Stimulated activated CD4-positive, alpha-beta T cell treated with anti-CD3 and anti-CD28 coated beads, Interleukin-15, amount 100 ng/mL, for 48 hours (primary cell): Measurements from ENCODE around the gene CA11.
A peak's percentile ranks its signal among the peaks of the same experiment; 100 is the strongest.

Experiments used
- DNase-seq, 2 donors: peaks; one replicate each; pipeline ENCODE4 v3.0.0-alpha.2; 2020; ENCODE audit warnings: low read depth in 2 of 2

The CA11 gene

GRCh38 chr19:48613852-48614435 lies 32.0 kb downstream of the CA11 start:
- DNase-seq: no peak

- no peak for DNase-seq
Observed at GRCh38 chr19:48613024-48613851, 32.7 kb downstream of the CA11 start.

DNA sequence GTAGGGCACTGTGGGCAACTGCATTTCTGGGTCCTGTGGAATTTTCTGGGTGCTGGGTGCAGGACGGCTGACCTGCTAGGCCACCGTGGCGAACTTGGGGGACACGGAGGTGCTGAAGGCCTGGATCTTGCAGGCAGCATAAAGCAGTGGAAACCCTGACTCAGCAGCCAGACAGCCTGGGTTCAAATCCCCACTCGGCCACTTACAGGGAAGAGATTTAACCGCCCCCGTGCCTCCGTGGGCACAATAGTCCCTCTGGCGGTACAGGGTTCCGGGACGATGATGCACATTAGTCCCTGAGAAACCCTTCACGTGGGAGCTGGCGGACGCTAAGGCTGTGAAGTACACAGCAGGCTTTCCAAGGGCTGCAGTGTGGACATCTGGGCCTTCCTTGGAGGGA lies 34.1 kb downstream of the CA11 start:
- no peak for DNase-seq

DNA sequence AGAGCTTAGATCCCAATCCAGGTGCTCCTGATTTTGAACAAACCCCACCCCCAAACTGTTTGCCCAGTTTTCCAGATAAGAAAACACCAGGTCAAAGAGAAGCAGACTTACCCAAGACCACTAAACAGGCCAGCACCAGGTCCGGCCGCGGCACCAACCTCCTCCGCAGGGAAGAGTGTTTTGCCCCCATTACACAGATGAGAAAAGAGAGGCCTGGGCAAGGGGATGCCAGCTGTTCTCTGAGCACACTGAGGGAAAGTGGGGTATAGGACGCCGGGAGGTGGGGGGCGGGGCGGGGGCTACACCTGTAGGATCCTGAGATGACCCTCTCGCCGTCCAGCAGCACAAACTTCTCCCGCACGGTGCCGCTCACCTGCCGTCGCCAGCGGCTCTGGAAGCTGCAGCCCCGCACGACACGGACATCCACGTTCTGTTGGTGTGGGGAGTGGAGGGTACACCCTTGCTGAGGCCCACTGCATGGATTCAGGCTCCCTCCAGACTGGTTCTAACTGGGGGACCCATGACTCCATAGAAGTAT lies 36.3 kb downstream of the CA11 start:
- DNase-seq: no peak

DNA sequence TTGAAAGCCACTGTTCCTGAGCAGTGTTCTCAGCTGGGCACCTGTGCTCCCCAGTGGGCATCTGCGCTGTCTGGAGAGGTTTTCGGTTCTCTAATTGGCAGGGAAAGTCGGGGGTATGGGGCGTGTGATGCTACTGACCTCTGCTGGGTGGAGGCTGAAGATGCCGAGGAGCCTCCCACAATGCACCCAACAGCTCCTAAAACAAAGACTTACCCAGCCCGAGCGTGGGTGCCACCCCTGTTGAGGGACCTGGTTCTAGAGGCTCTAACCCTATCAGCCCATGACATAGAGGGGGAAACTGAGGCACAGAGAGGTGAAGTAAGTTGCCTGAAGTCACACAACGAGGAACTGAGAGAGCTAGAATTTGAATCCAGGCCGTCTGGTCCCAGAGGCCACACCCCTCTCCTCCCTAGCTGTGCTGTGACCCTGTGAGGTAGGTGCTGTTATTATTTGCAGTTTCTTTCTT lies 37.2 kb downstream of the CA11 start:
- DNase-seq: no peak

DNA sequence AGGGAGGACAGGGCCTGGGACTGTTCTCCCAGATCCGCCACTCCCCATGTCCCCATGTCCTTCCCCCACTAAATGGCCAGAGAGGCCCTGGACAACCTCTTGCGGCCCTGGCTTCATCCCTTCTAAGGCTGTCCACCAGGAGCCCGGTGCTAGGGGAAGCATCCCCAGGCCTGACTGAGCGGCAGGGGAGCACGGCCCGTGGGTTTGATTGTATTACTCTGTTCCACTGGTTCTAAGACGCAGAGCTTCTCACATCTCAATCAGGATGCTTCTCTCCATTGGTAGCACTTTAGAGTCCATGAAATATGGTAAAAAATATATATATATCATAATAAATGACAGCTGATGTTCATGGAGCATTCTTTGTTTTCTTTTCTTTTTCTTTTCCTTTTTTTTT lies 38.6 kb downstream of the CA11 start:
- no peak for DNase-seq

DNA sequence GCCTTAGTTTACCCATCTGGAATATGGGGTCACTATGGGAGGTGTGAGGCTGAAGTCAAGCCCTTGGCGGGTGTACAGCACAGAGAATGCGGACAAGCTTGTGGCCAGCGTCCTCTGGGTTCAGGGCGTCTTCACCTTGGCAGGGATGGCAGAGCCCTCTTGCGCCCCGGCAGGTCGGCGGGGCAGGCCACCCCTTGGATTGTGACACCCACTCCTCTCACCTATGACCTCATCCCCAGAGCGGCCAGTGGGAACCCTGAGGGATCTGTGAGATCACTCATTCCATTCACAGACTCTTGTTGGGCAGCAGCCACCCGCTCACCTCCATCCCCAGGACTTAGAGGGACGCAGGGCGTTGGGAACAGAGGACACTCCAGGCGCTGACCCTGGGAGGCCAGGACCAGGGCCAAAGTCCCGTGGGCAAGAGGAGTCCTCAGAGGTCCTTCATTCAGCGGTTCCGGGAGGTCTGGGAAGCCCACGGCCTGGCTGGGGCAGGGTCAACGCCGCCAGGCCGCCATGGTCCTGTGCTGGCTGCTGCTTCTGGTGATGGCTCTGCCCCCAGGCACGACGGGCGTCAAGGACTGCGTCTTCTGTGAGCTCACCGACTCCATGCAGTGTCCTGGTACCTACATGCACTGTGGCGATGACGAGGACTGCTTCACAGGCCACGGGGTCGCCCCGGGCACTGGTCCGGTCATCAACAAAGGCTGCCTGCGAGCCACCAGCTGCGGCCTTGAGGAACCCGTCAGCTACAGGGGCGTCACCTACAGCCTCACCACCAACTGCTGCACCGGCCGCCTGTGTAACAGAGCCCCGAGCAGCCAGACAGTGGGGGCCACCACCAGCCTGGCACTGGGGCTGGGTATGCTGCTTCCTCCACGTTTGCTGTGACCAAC lies 39.3 kb downstream of the CA11 start, which contains the start of gene SPACA4:
Gene SPACA4, plus strand, starts transcription at position 280 of the 896 bp plus-strand sequence. Its CDS starts 237 bp downstream, at position 517.
- no peak for DNase-seq

DNA sequence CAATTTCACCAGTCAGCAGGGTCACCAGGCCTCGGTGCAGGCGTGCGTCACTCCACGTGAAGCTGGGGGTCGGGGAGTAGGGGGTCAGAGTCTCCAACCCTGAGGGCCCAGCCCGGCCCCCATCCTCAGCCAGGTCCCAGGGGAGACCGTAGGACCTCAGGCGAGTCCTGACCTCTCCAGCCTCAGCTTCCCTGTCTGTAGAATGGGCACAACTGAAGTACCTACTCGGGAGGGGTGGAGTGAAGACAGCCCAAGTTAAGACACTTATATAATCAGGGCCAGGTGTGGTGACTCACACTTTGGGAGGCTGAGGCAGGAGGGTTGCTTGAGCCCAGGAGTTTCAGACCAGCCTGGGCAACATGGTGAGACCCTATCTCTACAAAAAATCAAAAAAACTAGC lies 42.1 kb downstream of the CA11 start:
- DNase-seq: no peak

DNA sequence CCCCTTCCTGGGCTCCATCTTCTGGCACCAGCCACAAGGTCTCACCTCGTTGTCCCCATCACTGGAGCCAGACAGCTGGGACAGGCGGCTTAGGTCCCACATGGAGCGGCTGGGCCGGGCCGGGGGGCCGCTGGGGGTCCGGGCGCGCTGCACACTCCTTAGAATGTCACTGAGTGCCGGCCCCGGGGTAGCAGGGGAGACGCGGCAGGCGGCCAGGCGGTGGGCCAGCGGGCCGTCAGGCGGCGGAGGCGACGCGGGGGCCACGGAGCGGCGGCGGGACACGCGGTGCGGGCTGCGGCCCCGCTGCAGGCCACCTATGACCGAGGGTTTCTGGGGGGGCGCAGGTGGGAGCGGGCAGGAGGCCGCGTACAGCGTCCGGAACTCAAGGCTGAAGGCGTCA lies 42.5 kb downstream of the CA11 start:
- no peak for DNase-seq

GRCh38 chr19:48603001-48603400 lies 43.0 kb downstream of the CA11 start:
- no peak for DNase-seq

DNA sequence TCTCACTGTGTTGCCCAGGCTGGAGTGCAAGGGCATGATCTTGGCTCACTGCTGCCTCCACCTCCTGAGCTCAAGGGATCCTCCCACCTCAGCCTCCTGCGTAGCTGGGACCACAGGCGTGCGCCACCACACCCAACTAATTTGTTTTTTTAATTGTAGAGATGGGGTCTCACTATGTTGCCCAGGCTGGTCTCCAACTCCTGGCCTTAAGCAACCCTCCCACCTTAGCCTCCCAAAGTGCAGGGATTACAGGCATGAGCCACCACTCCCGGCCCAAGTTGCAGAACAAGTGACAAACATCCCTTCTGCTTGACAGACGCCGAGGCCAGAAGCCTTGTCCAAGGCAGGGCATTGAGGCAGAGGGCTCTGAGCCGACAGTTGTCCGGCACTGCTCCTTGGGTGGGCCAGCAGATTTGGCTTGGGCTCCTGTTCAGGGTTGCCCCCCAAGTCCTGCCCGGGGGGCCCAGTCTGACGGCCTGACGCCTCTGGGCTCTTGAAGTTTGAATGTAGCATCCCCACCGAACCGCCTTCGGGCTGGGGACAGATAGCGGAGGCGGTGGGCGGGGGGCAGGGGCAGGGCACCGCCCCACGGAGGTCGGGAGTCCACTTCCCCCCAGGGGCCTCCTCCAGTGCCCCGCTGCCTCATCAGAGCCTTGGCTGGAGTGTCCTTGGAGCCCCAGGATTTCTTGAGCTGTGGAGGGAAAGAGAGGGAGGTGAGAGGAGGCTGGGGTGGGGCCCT lies 45.1 kb downstream of the CA11 start:
- no peak for DNase-seq

GRCh38 chr19:48598996-48599700 lies 46.8 kb downstream of the CA11 start:
- DNase-seq: no peak

- no peak for DNase-seq
Observed at GRCh38 chr19:48596679-48597465, 49.1 kb downstream of the CA11 start.

GRCh38 chr19:48596237-48596636 lies 49.8 kb downstream of the CA11 start:
- DNase-seq: no peak

- DNase-seq: no peak
Observed at GRCh38 chr19:48595833-48596232, 50.2 kb downstream of the CA11 start.

GRCh38 chr19:48595171-48595570 lies 50.8 kb downstream of the CA11 start:
- no peak for DNase-seq

GRCh38 chr19:48591021-48591420 lies 55.0 kb downstream of the CA11 start:
- DNase-seq: no peak

DNA sequence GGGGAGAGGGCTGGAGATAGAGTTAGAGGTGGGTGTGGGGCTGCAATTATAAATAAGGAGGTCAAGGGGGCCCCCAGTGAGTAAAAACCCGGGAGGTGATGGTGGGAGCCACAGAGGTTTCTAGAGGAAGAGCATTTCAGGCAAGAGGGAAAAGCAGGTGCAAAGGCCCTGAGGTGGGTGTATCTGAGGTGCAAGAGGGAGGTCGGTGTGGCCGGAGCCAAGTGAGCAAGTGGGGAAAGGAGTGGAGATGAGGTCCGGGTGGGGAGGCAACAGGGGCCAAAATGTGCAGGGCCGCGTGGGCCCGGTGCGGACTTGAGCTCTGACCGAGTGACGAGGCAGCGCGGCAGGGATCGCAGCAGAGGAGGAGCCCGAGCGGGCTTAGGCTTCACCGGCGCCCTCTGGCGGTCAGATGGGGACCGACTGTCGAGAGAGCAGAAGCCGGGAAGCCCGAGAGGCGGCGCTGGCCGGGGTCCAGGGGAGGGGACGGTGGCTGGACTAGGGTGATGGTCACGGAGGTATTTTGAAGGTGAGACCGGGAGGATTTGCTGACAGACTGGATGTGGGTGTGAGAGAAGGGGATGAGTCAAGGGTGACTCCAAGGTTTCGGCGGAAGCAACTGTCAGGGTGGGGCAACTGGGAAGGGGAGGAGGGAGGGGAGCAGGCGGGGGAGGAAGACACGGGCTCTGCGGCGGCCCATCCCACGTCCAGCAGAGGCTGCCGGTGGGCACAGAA lies 57.2 kb downstream of the CA11 start:
- peak; percentile 67 to 84 for DNase-seq
